Uterus (tissue), 4 donors: ENCODE data around the gene RNF126. TPM values are rescaled to one million over a fixed set of nuclear protein-coding genes. Genes with fewer than 3 reads are reported as not detected.

Experiments
- DNase-seq, 2 donors: peaks; one replicate each; pipeline ENCODE4 v3.0.0-alpha.2; 2019 to 2020
- H3K27ac ChIP-seq, 2 donors: fragments of 200-600 bp; sonication (generic); 1 replicate in 1 of 2; 2 replicates in 1 of 2; pipeline ENCODE4 v1.5.1; 2016 to 2018
- H3K27me3 ChIP-seq, 2 donors: fragments of 200-600 bp; sonication (generic); one replicate each; pipeline ENCODE4 v1.5.1; 2018 to 2019; ENCODE audit warnings: control low read depth in 1 of 2
- H3K36me3 ChIP-seq, 2 donors: fragments of 200-600 bp; sonication (generic); one replicate each; pipeline ENCODE4 v1.5.1; 2019; ENCODE audit warnings: control low read depth in 1 of 2
- H3K4me1 ChIP-seq, 2 donors: fragments of 200-600 bp; sonication (generic); one replicate each; pipeline ENCODE4 v1.5.1; 2018 to 2019; ENCODE audit warnings: control low read depth in 1 of 2
- H3K4me3 ChIP-seq, 2 donors: fragments of 200-600 bp; sonication (generic); 1 replicate in 1 of 2; 2 replicates in 1 of 2; pipeline ENCODE4 v1.5.1; 2018 to 2019; ENCODE audit warnings: mild to moderate bottlenecking in 1 of 2
- H3K9me3 ChIP-seq, 2 donors: fragments of 200-600 bp; sonication (generic); one replicate each; pipeline ENCODE4 v1.5.1; 2019; ENCODE audit warnings: control low read depth in 1 of 2
- CTCF ChIP-seq, 4 experiments: fragments of 200-600 bp in 2 of 4; fragments of 450-650 bp in 2 of 4; sonication (generic) in 2 of 4; IDR thresholded peaks; one replicate each; pipeline ENCODE4 v1.5.1; 2016 to 2019; ENCODE audit warnings: antibody characterized with exemption in 4 of 4, mild to moderate bottlenecking in 2 of 4, moderate library complexity in 1 of 4
- POLR2A ChIP-seq, 2 donors: fragments of 450-650 bp; IDR thresholded peaks; one replicate each; pipeline ENCODE4 v1.6.1; 2016; ENCODE audit warnings: antibody characterized with exemption in 2 of 2, mild to moderate bottlenecking in 1 of 2, moderate library complexity in 1 of 2
- intact Hi-C: fragments of 100-400 bp; cut with DNase I; formaldehyde crosslinking; loops from one replicate; pipeline ENCODE4 v1.15.1; 2023; ENCODE audit warnings: low total_unique reads
- total RNA-seq, 4 donors: library from RNA; depleted of rRNA in 3 of 4; stranded (reverse); fragments of >200 nt in 3 of 4; gene quantifications; one replicate each; pipeline versions ENCODE4 v1.1.0 to v1.2.4, GENCODE V29; 2014 to 2023
- donor health status: DM: yes; HTN: yes; CAD: no.

RNF126 gene
- total RNA-seq, 4 donors from 2014 or later: 9.5 to 44.3 (median 18.2) TPM

DNA sequence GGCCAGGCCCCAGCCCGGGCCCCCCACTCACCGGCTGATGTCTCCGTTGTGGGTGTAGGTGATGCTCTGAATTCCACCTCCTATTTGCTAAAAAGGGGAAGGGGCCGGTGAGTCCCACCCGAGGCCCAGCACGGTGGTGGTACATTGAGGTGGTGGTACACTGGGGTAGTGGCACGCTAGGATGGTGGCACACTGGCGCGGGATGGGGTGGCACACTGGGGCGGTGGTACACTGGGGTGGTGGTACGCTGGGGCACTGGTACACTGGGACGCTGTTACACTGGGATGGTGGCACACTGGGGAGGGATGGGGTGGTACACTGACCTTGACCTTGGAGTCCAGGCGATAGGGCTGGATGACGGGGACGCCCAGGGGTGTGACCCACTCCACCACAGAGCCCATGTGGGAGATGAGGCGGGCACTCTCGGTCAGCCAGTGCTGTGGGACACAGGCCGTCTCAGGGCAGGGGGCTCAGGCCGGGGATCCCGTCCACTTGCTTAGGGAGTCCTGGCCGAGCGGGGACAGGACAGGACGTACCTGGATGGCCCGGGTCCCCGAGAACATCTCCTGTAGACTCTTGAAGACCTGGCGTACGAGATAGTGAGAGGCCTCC is 44.2 kb downstream of the RNF126 start:
- no peak for DNase-seq
- H3K4me3 ChIP-seq: no peak overlapping the region
- H3K27ac ChIP-seq: no peak overlapping the region
- H3K36me3 ChIP-seq: no peaks in the 10 kb centered on the region
- no peaks in the 10 kb centered on the region for H3K27me3 ChIP-seq
- TF ChIP-seq POLR2A (IDR thresholded peaks at IDR 0.05) (no peak), CTCF (IDR thresholded peaks at IDR 0.05) (no peak)
- H3K4me1 ChIP-seq: no peaks in the 10 kb centered on the region
- intact Hi-C loops: no loop called here
- H3K9me3 ChIP-seq: no peaks in the 10 kb centered on the region

DNA sequence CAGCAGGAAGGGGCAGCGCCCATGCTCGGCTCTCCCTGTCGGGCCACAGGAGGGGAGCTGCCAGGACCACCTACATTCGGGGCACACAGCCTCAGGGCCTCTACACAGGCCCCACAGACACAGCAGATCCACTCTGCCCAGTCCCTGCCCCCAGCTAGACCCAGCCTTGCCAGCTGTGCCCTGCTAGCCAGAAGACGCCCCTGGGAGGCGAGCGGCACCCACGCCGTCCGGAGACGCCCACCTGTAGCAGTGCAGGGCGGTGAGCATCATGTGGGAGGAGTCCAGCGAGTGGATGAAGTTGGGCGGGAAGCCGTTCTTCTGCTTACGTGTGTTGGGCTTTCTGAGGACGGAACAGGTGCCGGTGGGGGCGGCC is 44.8 kb downstream of the RNF126 start:
- H3K4me3 ChIP-seq: no peak overlapping the region
- no peaks in the 10 kb centered on the region for H3K9me3 ChIP-seq
- H3K27me3 ChIP-seq: no peaks in the 10 kb centered on the region
- no peaks in the 10 kb centered on the region for H3K4me1 ChIP-seq
- TF ChIP-seq CTCF (IDR thresholded peaks at IDR 0.05): no peak
- no peak for TF ChIP-seq POLR2A (IDR thresholded peaks at IDR 0.05)
- H3K27ac ChIP-seq: no peak overlapping the region
- intact Hi-C loops: no loop called here
- H3K36me3 ChIP-seq: no peaks in the 10 kb centered on the region
- no peak for DNase-seq

DNA sequence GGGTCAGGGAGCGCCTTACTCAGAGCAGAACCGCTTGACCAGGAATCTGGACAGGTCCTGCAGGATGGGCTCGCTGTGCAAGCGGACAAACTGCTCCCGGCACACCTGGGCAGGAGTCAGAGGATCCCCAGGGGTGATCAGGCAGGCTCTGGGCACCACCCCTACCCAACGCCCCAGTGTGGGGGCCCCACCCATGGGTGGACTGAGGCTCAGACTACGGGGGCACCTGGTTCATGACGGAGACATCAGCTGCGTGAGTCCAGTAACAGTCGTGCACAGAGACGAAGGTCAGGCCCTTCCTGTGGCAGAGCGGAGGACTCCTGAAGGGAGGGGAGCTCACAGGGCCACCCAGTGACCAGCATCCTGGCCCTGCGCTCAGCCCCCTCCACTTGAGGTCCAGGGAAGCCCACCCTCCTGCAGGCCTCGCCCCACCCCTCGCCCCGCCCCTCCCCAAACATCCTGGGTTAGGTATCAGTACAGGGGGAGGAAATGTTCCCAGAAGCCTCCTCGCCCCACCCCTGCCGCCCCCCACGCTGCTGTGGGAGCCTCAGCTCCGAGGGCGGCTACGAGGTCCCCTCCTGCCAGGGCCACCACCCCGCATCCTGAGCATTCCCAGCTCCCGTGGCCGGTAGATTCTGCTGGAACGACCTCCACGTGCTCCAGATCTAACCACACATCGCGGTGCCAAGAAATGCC is 45.3 kb downstream of the RNF126 start:
- H3K9me3 ChIP-seq: no peaks in the 10 kb centered on the region
- H3K27me3 ChIP-seq: no peaks in the 10 kb centered on the region
- H3K4me3 ChIP-seq: no peak overlapping the region
- intact Hi-C loops: no loop called here
- DNase-seq: no peak
- no peaks in the 10 kb centered on the region for H3K36me3 ChIP-seq
- H3K27ac ChIP-seq: no peak overlapping the region
- TF ChIP-seq POLR2A (IDR thresholded peaks at IDR 0.05) (no peak), CTCF (IDR thresholded peaks at IDR 0.05) (no peak)
- no peaks in the 10 kb centered on the region for H3K4me1 ChIP-seq

DNA sequence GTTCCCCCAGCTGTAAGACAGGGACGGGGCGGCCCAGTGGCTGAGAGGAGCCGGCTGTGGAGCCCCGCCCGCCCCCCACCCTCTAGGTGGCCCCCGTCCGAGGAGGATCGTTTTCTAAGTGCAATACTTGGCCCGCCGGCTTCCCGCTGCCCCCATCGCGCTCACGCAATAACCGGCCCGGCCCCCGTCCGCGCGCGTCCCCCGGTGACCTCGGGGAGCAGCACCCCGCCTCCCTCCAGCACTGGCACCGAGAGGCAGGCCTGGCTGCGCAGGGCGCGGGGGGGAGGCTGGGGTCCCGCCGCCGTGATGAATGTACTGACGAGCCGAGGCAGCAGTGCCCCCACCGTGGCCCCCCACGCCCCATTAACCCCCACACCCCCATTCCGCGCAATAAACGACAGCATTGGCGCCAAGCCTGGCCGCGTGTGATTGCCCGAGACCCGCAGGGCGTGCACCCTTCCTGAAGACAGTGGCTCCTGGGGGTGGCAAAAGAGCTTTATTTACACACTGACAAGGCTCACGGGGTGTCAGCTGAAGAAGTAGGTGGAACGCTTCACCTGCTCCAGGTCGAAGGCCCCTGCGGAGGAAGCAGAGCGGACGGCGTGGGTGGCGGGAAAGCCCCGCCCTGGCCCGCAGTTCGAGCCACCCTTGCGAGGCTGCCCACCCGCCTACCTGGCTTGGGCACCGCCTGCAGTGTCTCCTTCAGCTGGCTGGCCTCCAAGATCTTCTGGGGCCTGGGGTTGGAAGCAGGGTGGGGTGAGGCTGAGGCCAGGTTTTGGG is 46.1 kb downstream of the RNF126 start:
- H3K9me3 ChIP-seq: no peaks in the 10 kb centered on the region
- no peaks in the 10 kb centered on the region for H3K4me1 ChIP-seq
- no peak overlapping the region for H3K4me3 ChIP-seq
- no peaks in the 10 kb centered on the region for H3K27me3 ChIP-seq
- DNase-seq: no peak
- TF ChIP-seq CTCF (IDR thresholded peaks at IDR 0.05) (no peak), POLR2A (IDR thresholded peaks at IDR 0.05) (no peak)
- H3K36me3 ChIP-seq: no peaks in the 10 kb centered on the region
- no peak overlapping the region for H3K27ac ChIP-seq
- intact Hi-C loops: no loop called here
